NB4 (cell line): ENCODE measurements around the gene KCNN4.

Experiments used
- DNase-seq: peaks from one replicate; pipeline ENCODE4 v3.0.0; 2010; ENCODE audit warnings: low read depth
- H3K4me3 ChIP-seq: one replicate; pipeline ENCODE4 v1.5.1; 2011; ENCODE audit warnings: mild to moderate bottlenecking, low read depth, low read length, moderate library complexity
- CTCF ChIP-seq: IDR thresholded peaks from one replicate; pipeline ENCODE4 v1.5.1; 2012; ENCODE audit warnings: low read depth, low read length
- MYC ChIP-seq: IDR thresholded peaks from 2 replicates; pipeline ENCODE4 v1.6.1; 2011; ENCODE audit warnings: low read depth, low read length
- POLR2A ChIP-seq: IDR thresholded peaks from 2 replicates; pipeline ENCODE4 v1.6.1; 2011; ENCODE audit warnings: mild to moderate bottlenecking; ENCODE audit not compliant: insufficient read length; ENCODE audit errors: extremely low read depth
- TF ChIP-seq, protein P1 (sequence below): IDR thresholded peaks from 2 replicates; pipeline ENCODE4 v1.6.1; 2011; ENCODE audit warnings: low read depth, low read length

KCNN4 gene

GRCh38 chr19:43731346-43731745 lies 49.4 kb downstream of the KCNN4 start:
- no peak overlapping the region for H3K4me3 ChIP-seq
- DNase-seq = no peak
- TF ChIP-seq CTCF (no peak), MYC (no peak), POLR2A (no peak)
- TF ChIP-seq, protein P1, sequence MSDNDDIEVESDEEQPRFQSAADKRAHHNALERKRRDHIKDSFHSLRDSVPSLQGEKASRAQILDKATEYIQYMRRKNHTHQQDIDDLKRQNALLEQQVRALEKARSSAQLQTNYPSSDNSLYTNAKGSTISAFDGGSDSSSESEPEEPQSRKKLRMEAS = no peak

- no peak overlapping the region for H3K4me3 ChIP-seq
- TF ChIP-seq CTCF (no peak), POLR2A (no peak), MYC (no peak)
- TF ChIP-seq, protein P1 = no peak
- DNase-seq = no peak
These were observed 50.9 kb downstream of the KCNN4 start for GRCh38 chr19:43729919-43730318.

DNA sequence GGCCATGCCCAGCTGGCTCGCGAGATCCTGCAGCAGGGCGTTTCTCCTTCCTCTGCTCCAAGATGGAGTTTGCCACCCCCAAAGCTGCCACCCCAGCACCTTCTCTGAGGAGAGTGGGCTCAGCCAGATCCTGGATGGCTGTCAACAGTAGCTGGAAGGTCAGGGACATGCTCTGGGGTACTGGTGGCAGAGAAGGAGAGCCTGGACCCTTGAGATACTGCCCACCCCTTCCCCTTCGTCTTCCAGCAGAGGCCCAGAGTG lies 53.2 kb downstream of the KCNN4 start:
- no peak for DNase-seq
- H3K4me3 ChIP-seq = no peak overlapping the region
- no peak for TF ChIP-seq MYC
- TF ChIP-seq POLR2A = no peak
- TF ChIP-seq, protein P1 = no peak
- TF ChIP-seq CTCF = no peak

DNA sequence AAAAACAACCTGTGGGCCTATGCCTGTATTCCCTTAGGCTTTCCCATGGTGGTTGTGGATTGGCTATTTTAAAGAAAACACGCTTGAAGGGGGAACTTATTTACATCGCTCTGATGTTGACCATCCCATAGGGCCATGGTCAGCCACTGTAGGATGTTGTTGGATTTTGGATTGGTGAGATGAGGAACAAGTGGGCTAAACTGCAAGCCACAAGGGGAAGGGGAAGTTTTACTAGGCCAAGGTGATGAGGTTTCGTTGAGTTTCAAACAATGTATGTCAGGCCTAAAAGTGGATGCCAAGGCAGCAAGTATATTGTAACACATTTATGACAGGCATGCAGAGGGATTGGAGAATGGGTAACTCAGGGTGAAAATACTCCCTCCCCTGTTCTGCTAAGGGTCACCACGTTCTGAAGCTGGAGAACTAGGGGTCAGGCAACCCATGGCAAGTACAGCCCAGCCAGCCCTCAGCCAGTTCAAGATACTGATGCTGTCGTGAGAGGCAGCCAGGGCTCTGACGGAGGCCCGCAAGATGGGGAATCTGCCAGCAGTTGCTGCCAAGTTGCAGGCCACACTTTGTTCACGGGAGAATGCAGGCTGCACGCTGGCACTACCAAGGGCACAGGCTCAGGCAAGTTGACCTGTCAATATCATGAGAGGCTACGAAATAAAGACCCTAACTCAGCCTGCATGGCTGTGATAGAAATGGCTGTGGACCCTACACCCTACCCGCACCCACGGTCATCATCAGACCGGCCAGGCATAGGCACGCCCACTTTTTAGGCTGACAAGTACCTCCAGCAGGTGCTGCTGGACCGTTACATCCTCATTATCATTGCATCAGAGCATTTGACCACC lies 53.8 kb downstream of the KCNN4 start:
- no peak overlapping the region for H3K4me3 ChIP-seq
- DNase-seq = peak; percentile 18
- TF ChIP-seq MYC (no peak), CTCF (no peak)
- TF ChIP-seq, protein P1 = no peak

DNA sequence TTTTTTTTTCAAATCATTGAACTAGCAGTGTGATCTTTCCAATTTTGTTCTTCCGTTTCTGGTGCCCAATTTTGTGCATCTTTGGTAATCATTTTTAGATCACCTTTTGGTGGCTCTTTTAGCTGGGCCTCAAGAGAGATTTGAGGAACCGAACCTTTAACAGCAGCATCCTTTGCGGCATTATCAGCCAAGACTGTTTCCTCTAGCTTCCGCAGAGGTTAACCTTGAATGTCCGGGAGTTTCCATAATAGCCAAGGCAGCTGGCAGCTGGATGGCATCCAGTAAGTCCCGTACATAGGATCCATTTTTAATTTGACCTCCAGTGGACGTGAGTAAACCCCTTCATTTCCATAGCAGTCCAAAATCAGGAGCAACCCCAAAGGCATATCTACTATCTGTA lies 55.3 kb downstream of the KCNN4 start:
- no peak overlapping the region for H3K4me3 ChIP-seq
- TF ChIP-seq POLR2A (no peak), MYC (no peak), CTCF (no peak)
- TF ChIP-seq, protein P1 = no peak
- no peak for DNase-seq
